IMR-90 (cell line): Measurements from ENCODE around the gene GCM1. TPM values are rescaled to one million over a fixed set of nuclear protein-coding genes. Genes with fewer than 3 reads are reported as not detected.

Experiments used
- ATAC-seq: fragments of 200-7000 bp; cut with Tn5 transposase; 2 replicates; pipeline ENCODE4 v1.9.1; 2020; ENCODE audit warnings: low read depth, mild to moderate bottlenecking, moderate library complexity
- BruUV-seq: library from RNA; stranded (reverse); fragments of 400-500 nt; replicated peaks from 2 replicates; lab custom pipeline; 2021; lab: Mats Ljungman, UMichigan
- CTCF ChIA-PET: fragments of 300-600 bp; formaldehyde crosslinking; extraction: SDS; loops from one replicate; lab custom pipeline; 2021; ENCODE audit warnings: antibody characterized with exemption; lab: Yijun Ruan, JAX
- POLR2A ChIA-PET: fragments of 300-600 bp; sonication (Branson Sonifier 250); formaldehyde crosslinking; loops from one replicate; lab custom pipeline; 2022; ENCODE audit warnings: antibody characterized with exemption; ENCODE audit not compliant: unreplicated experiment; lab: Charles Lee
- DNase-seq: peaks from one replicate; pipeline ENCODE4 v3.0.0; 2013
- H2AFZ ChIP-seq: replicated peaks from 2 replicates; pipeline ENCODE3; 2013; ENCODE audit warnings: low read length, mild to moderate bottlenecking; ENCODE audit not compliant: poor library complexity
- H2AK5ac ChIP-seq: 2 replicates; pipeline ENCODE4 v1.6.1; 2013; ENCODE audit warnings: low read depth, low read length, inconsistent platforms
- H2AK9ac ChIP-seq: replicated peaks from 2 replicates; pipeline ENCODE3; 2013; ENCODE audit warnings: mild to moderate bottlenecking, low read depth, low read length, moderate library complexity; ENCODE audit not compliant: poor library complexity
- H2BK120ac ChIP-seq: 2 replicates; pipeline ENCODE4 v1.6.1; 2013; ENCODE audit warnings: low read depth, low read length, inconsistent platforms
- H2BK15ac ChIP-seq: 3 replicates; pipeline ENCODE4 v1.6.1; 2013; ENCODE audit warnings: low read depth, low read length, inconsistent platforms
- H2BK20ac ChIP-seq: 2 replicates; pipeline ENCODE4 v1.6.1; 2013; ENCODE audit warnings: low read depth, mild to moderate bottlenecking, inconsistent platforms, low read length, moderate library complexity
- H2BK5ac ChIP-seq: 2 replicates; pipeline ENCODE4 v1.6.1; 2013; ENCODE audit warnings: mild to moderate bottlenecking, low read depth, low read length, inconsistent platforms; ENCODE audit not compliant: poor library complexity, severe bottlenecking
- H3K14ac ChIP-seq: replicated peaks from 2 replicates; pipeline ENCODE4 v1.6.1; 2013; ENCODE audit warnings: low read depth, low read length, inconsistent platforms
- H3K18ac ChIP-seq: 2 replicates; pipeline ENCODE4 v1.6.1; 2013; ENCODE audit warnings: low read depth, low read length, control low read depth
- H3K23ac ChIP-seq: 2 replicates; pipeline ENCODE4 v1.6.1; 2013; ENCODE audit warnings: low read depth, low read length, inconsistent platforms
- H3K27ac ChIP-seq: 2 replicates; pipeline ENCODE4 v1.5.1; 2013; ENCODE audit warnings: mild to moderate bottlenecking, control low read depth, low read length; ENCODE audit not compliant: insufficient read depth
- H3K27me3 ChIP-seq: 2 replicates; pipeline ENCODE4 v1.6.1; 2013; ENCODE audit warnings: low read length; ENCODE audit not compliant: control insufficient read depth, insufficient read depth
- H3K36me3 ChIP-seq: 2 replicates; pipeline ENCODE4 v1.6.1; 2013; ENCODE audit warnings: low read length, mixed read lengths; ENCODE audit not compliant: control insufficient read depth, insufficient read depth
- H3K4ac ChIP-seq: 2 replicates; pipeline ENCODE4 v1.6.1; 2013; ENCODE audit warnings: low read depth, low read length, inconsistent platforms
- H3K4me1 ChIP-seq: 2 replicates; pipeline ENCODE4 v1.6.1; 2013; ENCODE audit warnings: low read length, mixed read lengths; ENCODE audit not compliant: control insufficient read depth, insufficient read depth
- H3K4me2 ChIP-seq: 2 replicates; pipeline ENCODE4 v1.6.1; 2013; ENCODE audit warnings: low read depth, mild to moderate bottlenecking, control low read depth, low read length, moderate library complexity
- H3K4me3 ChIP-seq: 2 replicates; pipeline ENCODE4 v1.5.1; 2013; ENCODE audit warnings: low read depth, mild to moderate bottlenecking, control low read depth, low read length, moderate library complexity; ENCODE audit not compliant: insufficient read depth
- H3K56ac ChIP-seq: 2 replicates; pipeline ENCODE4 v1.6.1; 2013; ENCODE audit warnings: low read length, inconsistent platforms; ENCODE audit not compliant: insufficient read depth; ENCODE audit errors: extremely low read depth
- H3K79me1 ChIP-seq, 2 experiments: 2 replicates each; pipeline ENCODE4 v1.6.1; 2013; ENCODE audit warnings: low read length in 2 of 2, inconsistent platforms in 1 of 2, low read depth in 1 of 2
- H3K9ac ChIP-seq: 2 replicates; pipeline ENCODE4 v1.6.1; 2013; ENCODE audit warnings: low read depth, low read length, control low read depth
- H3K9me1 ChIP-seq: 2 replicates; pipeline ENCODE4 v1.6.1; 2013; ENCODE audit warnings: low read length, inconsistent platforms; ENCODE audit not compliant: insufficient read depth
- H3K9me3 ChIP-seq: 2 replicates; pipeline ENCODE4 v1.6.1; 2013; ENCODE audit warnings: low read length; ENCODE audit not compliant: control insufficient read depth, insufficient read depth
- H4K20me1 ChIP-seq: 2 replicates; pipeline ENCODE4 v1.6.1; 2013; ENCODE audit warnings: low read length, inconsistent platforms; ENCODE audit not compliant: insufficient read depth
- H4K5ac ChIP-seq: 2 replicates; pipeline ENCODE4 v1.6.1; 2013; ENCODE audit warnings: mild to moderate bottlenecking, low read depth, low read length, control low read depth
- H4K8ac ChIP-seq, 2 experiments: 2 replicates each; pipeline ENCODE4 v1.6.1; 2013; ENCODE audit warnings: low read depth in 2 of 2, low read length in 2 of 2, control low read depth in 1 of 2, inconsistent platforms in 1 of 2
- H4K91ac ChIP-seq: 2 replicates; pipeline ENCODE4 v1.6.1; 2013; ENCODE audit warnings: low read depth, low read length, inconsistent platforms; ENCODE audit not compliant: insufficient read depth
- BHLHE40 ChIP-seq: fragments of 150-350 bp; IDR thresholded peaks from 2 replicates; pipeline ENCODE4 v1.6.1; 2016; ENCODE audit warnings: mild to moderate bottlenecking, low read depth, low read length
- CEBPB ChIP-seq: IDR thresholded peaks from 2 replicates; pipeline ENCODE4 v1.6.1; 2012; ENCODE audit warnings: low read depth, low read length, improper control_type of control experiment
- CHD1 ChIP-seq: IDR thresholded peaks from 2 replicates; pipeline ENCODE4 v1.6.1; 2012; ENCODE audit warnings: low read depth, low read length, improper control_type of control experiment
- CTCF ChIP-seq: conservative IDR thresholded peaks from 2 replicates; pipeline ENCODE4 v1.5.1; 2012; ENCODE audit warnings: mild to moderate bottlenecking, low read depth, low read length, improper control_type of control experiment
- ELK1 ChIP-seq: fragments of 150-350 bp; IDR thresholded peaks from 2 replicates; pipeline ENCODE4 v1.6.1; 2016; ENCODE audit warnings: low read depth, mild to moderate bottlenecking, low read length, moderate library complexity, borderline replicate concordance
- FOS ChIP-seq: fragments of 150-350 bp; IDR thresholded peaks from 2 replicates; pipeline ENCODE4 v1.6.1; 2016; ENCODE audit warnings: low read depth, low read length
- MAFK ChIP-seq: IDR thresholded peaks from 2 replicates; pipeline ENCODE4 v1.6.1; 2012; ENCODE audit warnings: low read depth, low read length, improper control_type of control experiment
- MAZ ChIP-seq: IDR thresholded peaks from 2 replicates; pipeline ENCODE4 v1.6.1; 2012; ENCODE audit warnings: low read depth, mild to moderate bottlenecking, low read length, improper control_type of control experiment, moderate library complexity, borderline replicate concordance
- MXI1 ChIP-seq: IDR thresholded peaks from 2 replicates; pipeline ENCODE4 v1.6.1; 2012; ENCODE audit warnings: low read depth, mild to moderate bottlenecking, low read length, moderate library complexity, borderline replicate concordance
- NFE2L2 ChIP-seq: fragments of 150-350 bp; IDR thresholded peaks from 2 replicates; pipeline ENCODE4 v1.6.1; 2016; ENCODE audit warnings: low read depth, mild to moderate bottlenecking, low read length
- POLR2A ChIP-seq: IDR thresholded peaks from 2 replicates; pipeline ENCODE4 v1.6.1; 2012; ENCODE audit warnings: mild to moderate bottlenecking, low read depth, low read length
- RAD21 ChIP-seq: IDR thresholded peaks from 2 replicates; pipeline ENCODE4 v1.6.1; 2012; ENCODE audit warnings: low read length, improper control_type of control experiment
- RCOR1 ChIP-seq: IDR thresholded peaks from 2 replicates; pipeline ENCODE4 v1.6.1; 2012; ENCODE audit warnings: mild to moderate bottlenecking, low read length, improper control_type of control experiment; ENCODE audit not compliant: insufficient replicate concordance
- RFX5 ChIP-seq: IDR thresholded peaks from 2 replicates; pipeline ENCODE4 v1.8.0; 2012; ENCODE audit warnings: low read depth, mild to moderate bottlenecking, low read length, moderate library complexity
- SMC3 ChIP-seq: fragments of 150-350 bp; IDR thresholded peaks from 2 replicates; pipeline ENCODE4 v1.6.1; 2016; ENCODE audit warnings: low read depth, mild to moderate bottlenecking, antibody characterized with exemption, low read length, moderate library complexity
- USF2 ChIP-seq: fragments of 150-350 bp; IDR thresholded peaks from 2 replicates; pipeline ENCODE4 v1.6.1; 2017; ENCODE audit warnings: mild to moderate bottlenecking, antibody characterized with exemption, low read length, low read depth
- WGBS, 2 experiments: methylation state at CpG; one replicate each; pipeline versions ENCODE4 v1.1.5 to v1.1.7; 2013; ENCODE audit warnings: missing lambda C conversion rate in 2 of 2; ENCODE audit not compliant: insufficient read length in 1 of 2; ENCODE audit errors: extremely low coverage in 2 of 2; 5-methylcytosine and 5-hydroxymethylcytosine counted together
- dilution Hi-C: fragments of 300-500 bp; cut with HindIII; formaldehyde crosslinking; loops from one replicate; pipeline ENCODE4 v1.14.3; 2018; ENCODE audit warnings: low sequenced_read_pairs; ENCODE audit not compliant: unreplicated experiment
- in situ Hi-C: fragments of 300-500 bp; cut with MboI; formaldehyde crosslinking; loops from 3 replicates; pipeline ENCODE4 v1.14.3; 2019; ENCODE audit warnings: low sequenced_read_pairs, inconsistent platforms, mixed read lengths
- intact Hi-C: fragments of 100-400 bp; cut with micrococcal nuclease; formaldehyde crosslinking; loops from 2 replicates; pipeline ENCODE4 v1.10.0; 2022
- polyA plus RNA-seq, 3 experiments: library from polyadenylated mRNA; depleted of rRNA; stranded (reverse); fragments of >200 nt; gene quantifications; 2 replicates each; pipeline ENCODE4 v1.2.3, GENCODE V29; 2012; ENCODE audit warnings: low replicate concordance in 1 of 3
- total RNA-seq: library from RNA; depleted of rRNA; stranded (reverse); fragments of >200 nt; gene quantifications from 2 replicates; pipeline ENCODE4 v1.2.3, GENCODE V29; 2012

The GCM1 gene
- total and polyA plus RNA-seq, 2 of the 4 experiments (the other 2 are of a cell fraction): not detected

GRCh38 chr6:53115741-53116140 is 32.9 kb downstream of the GCM1 start:
- CTCF ChIA-PET: no interaction called here
- H3K18ac ChIP-seq: no peak overlapping the region
- H2AK9ac ChIP-seq: no peak overlapping the region
- ATAC-seq: no peak
- POLR2A ChIA-PET: no interaction called here
- WGBS, 2 experiments: no CpG with 5 or more reads among the region's 2 CpGs
- H3K4ac ChIP-seq: no peak overlapping the region
- in situ Hi-C loops: no loop called here
- no TSS peak for BruUV-seq
- H4K91ac ChIP-seq: no peak overlapping the region
- no peak overlapping the region for H2AFZ ChIP-seq
- DNase-seq: no peak
- H2BK5ac ChIP-seq: no peak overlapping the region
- H4K5ac ChIP-seq: no peak overlapping the region
- no peak overlapping the region for H3K27ac ChIP-seq
- no peak overlapping the region for H2AK5ac ChIP-seq
- peaks cover 23% of the 10 kb centered on the region for H3K27me3 ChIP-seq
- H3K4me3 ChIP-seq: no peak overlapping the region
- TF ChIP-seq CEBPB: no peak
- no peak for TF ChIP-seq NFE2L2
- TF ChIP-seq MXI1: no peak
- TF ChIP-seq POLR2A: no peak
- no peak for TF ChIP-seq RAD21
- no peak for TF ChIP-seq USF2
- no peak for TF ChIP-seq RCOR1
- no peak for TF ChIP-seq SMC3
- no peak for TF ChIP-seq BHLHE40
- TF ChIP-seq MAZ: no peak
- TF ChIP-seq ELK1: no peak
- no peak for TF ChIP-seq CHD1
- TF ChIP-seq RFX5: no peak
- TF ChIP-seq CTCF: no peak
- no peak for TF ChIP-seq MAFK
- TF ChIP-seq FOS: no peak
- H2BK15ac ChIP-seq: no peak overlapping the region
- intact Hi-C loops: no loop called here
- no peak overlapping the region for H3K4me2 ChIP-seq
- no peak overlapping the region for H3K56ac ChIP-seq
- H3K4me1 ChIP-seq: peaks cover 3% of the 10 kb centered on the region; the same call in 1 of the 2 replicates
- no peaks in the 10 kb centered on the region for H3K79me1 ChIP-seq
- dilution Hi-C loops: no loop called here
- no peak overlapping the region for H3K14ac ChIP-seq
- no peak overlapping the region for H3K23ac ChIP-seq
- H2BK20ac ChIP-seq: no peak overlapping the region
- H3K36me3 ChIP-seq: no peaks in the 10 kb centered on the region
- H2BK120ac ChIP-seq: no peak overlapping the region
- no peaks in the 10 kb centered on the region; the same call in 1 of the 2 replicates for H3K9me1 ChIP-seq
- peaks cover 3% of the 10 kb centered on the region; the same call in 1 of the 2 replicates for H3K9me3 ChIP-seq
- no peak overlapping the region for H3K9ac ChIP-seq
- no peak overlapping the region for H4K8ac ChIP-seq
- no peaks in the 10 kb centered on the region for H4K20me1 ChIP-seq
